GM19025 (cell line): ENCODE measurements around the gene KRTAP10-11.

Experiments used
- ATAC-seq: cut with Tn5 transposase; IDR thresholded peaks from one replicate; pipeline ENCODE4 v1.9.1; 2021; ENCODE audit warnings: mild to moderate bottlenecking, low read depth, moderate library complexity; ENCODE audit not compliant: unreplicated experiment

Gene KRTAP10-11

DNA sequence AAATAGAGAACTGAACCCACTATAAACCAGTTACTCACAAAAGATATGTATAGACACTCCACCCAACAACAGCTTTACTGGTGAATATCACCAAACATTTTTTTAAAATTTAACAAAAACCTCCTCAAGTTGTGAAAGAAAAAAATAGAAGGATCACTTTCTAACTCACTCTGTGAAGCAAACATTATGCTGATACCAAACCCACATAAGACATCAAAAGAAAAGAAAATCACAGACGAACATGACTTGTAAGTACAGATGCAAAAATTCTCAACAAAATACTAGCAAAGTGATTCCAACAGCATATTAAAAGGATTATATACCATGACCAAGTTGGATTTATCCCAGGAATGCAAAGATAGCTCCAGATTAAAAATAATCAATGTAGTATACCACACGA, 45.5 kb downstream of the KRTAP10-11 start:
- no peak for ATAC-seq

GRCh38 chr21:44692798-44693512, 46.7 kb downstream of the KRTAP10-11 start:
- ATAC-seq: no peak

DNA sequence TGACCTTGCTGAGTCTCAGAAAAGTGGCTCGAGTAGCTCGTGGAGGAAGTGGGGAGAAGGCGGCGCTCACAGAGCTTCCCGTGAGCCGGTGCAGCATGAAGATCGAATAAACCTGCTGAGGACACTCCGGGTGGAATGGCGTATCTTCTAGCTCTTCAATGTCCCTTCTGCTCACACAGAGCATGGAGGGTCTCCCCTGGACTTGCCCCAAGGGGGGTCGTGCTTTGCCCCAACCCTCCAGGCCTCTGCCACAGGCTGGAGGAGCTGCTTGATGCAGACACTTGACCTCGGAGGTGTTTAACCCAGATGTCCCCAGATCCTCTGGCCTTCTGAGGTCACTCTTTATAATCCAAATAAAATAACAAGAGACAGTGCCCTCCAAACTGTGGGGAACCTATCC, 48.6 kb downstream of the KRTAP10-11 start:
- no peak for ATAC-seq

GRCh38 chr21:44695184-44695583, 49.0 kb downstream of the KRTAP10-11 start:
- ATAC-seq: no peak

- ATAC-seq: no peak
Observed at GRCh38 chr21:44695641-44696040, 49.4 kb downstream of the KRTAP10-11 start.

- ATAC-seq: no peak
Observed at GRCh38 chr21:44696572-44696971, 50.4 kb downstream of the KRTAP10-11 start.
